ENCODE results near the gene NOP10.

NOP10 gene

GRCh38 chr15:34330279-34330678 lies 12.7 kb downstream of the NOP10 start:
- DNase-seq = no peak

- no peak for DNase-seq
These were observed 13.9 kb downstream of the NOP10 start for GRCh38 chr15:34329006-34329405.

- no peak for DNase-seq
These were observed 15.0 kb downstream of the NOP10 start for GRCh38 chr15:34327906-34328305.

GRCh38 chr15:34325368-34325767 lies 17.6 kb downstream of the NOP10 start:
- DNase-seq = no peak

- no peak for DNase-seq
These were observed 18.0 kb downstream of the NOP10 start for GRCh38 chr15:34324933-34325332.

GRCh38 chr15:34323217-34323616 lies 19.7 kb downstream of the NOP10 start:
- DNase-seq = no peak

GRCh38 chr15:34318277-34319079 lies 24.5 kb downstream of the NOP10 start:
- DNase-seq = peak; percentile 77 to 80 (median 78)

- no peak for DNase-seq
These were observed 28.1 kb downstream of the NOP10 start for GRCh38 chr15:34314491-34315490.

- no peak for DNase-seq
These were observed 31.4 kb downstream of the NOP10 start for GRCh38 chr15:34311563-34311962.

GRCh38 chr15:34304613-34305012 lies 38.3 kb downstream of the NOP10 start:
- no peak for DNase-seq

GRCh38 chr15:34301058-34301457 lies 41.9 kb downstream of the NOP10 start:
- no peak for DNase-seq

- no peak for DNase-seq
These were observed 45.9 kb downstream of the NOP10 start for GRCh38 chr15:34297059-34297458.

- DNase-seq = peak; percentile 31 to 60 (median 36)
These were observed 50.3 kb downstream of the NOP10 start for GRCh38 chr15:34292621-34293020.

All from suppressor macrophage treated with lipopolysaccharide for 1 hour (primary cell).